Measurements from ENCODE around the gene GPR156.
"Not testable (repeated sequence)": the region's sequence is repeated elsewhere in the genome, so short reads cannot be mapped to it uniquely, and the experiment has no call there.

The GPR156 gene

GRCh38 chr3:120284747-120285507 is at the start of gene GPR156:
Gene GPR156, minus strand, starts transcription at chr3:120285222. Its CDS starts 41,124 bp downstream, at chr3:120244098.
- DNase-seq, result no peak

DNA sequence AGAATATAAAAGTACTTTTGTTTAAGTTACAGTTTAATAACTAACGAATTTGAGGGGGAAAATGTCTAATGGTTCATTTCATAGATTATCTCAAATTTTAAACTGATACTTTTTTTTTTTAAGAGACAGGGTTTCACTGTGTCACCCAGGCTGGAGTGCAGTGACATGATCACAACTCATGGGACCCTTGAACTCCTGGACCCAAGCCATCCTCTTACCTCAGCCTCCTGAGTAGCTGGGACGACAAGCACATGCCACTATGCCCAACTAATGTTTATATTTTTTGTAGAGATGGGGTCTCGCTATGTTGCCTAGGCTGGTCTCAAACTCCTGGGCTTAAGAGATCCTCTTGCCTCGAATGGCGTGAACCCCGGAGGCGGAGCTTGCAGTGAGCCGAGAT is 47.6 kb upstream of the GPR156 start:
- DNase-seq, result no peak

DNA sequence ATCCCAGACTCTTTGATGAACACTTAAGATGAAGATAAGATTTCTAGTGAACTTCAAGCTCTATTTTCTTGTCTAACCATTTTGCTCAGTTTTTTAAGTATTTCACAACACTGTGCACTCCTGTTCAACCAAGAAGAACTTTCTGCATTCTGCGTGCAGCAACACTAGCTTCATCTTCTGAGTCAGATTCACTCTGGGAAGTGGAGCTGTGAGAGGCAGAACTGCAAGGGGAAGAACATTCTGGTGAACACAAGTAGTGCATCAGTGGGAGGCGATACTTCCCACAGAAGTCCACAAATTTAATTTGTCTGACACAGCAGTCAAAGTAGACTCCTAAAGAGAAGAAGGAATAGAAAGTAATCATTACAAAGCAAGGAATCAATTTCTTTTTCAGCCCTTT is 46.1 kb upstream of the GPR156 start:
- no peak for DNase-seq

GRCh38 chr3:120326784-120327183 is 41.8 kb upstream of the GPR156 start:
- DNase-seq, result no peak

- DNase-seq, result no peak
These were observed 39.2 kb upstream of the GPR156 start for GRCh38 chr3:120324190-120324589.

GRCh38 chr3:120323761-120324160 is 38.7 kb upstream of the GPR156 start:
- not testable (repeated sequence) for DNase-seq

GRCh38 chr3:120311863-120312794 is 27.1 kb upstream of the GPR156 start:
- DNase-seq, result no peak

GRCh38 chr3:120306519-120307455 is 21.8 kb upstream of the GPR156 start:
- DNase-seq, result no peak

- no peak for DNase-seq
These were observed 19.6 kb upstream of the GPR156 start for GRCh38 chr3:120304616-120305015.

DNA sequence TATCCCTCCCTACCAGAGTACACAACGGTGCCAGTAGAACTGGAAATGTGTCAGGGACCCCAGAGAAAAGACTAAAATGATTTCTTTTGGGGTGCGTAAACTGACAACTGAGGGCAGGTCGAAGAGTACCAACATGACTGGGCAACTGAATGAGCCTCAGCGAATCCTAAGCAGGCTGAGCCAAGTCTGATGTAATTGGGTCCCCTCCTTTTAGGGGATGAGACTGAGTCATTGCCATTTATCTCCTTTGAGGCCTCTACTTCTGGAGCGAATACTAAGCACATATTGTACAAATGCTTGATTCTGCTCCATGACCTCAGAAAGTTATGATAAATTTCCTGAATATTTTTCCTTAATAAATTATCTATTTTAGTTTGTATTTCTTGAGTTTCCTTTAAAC is 17.3 kb upstream of the GPR156 start:
- DNase-seq, result no peak

GRCh38 chr3:120300971-120301370 is 15.9 kb upstream of the GPR156 start:
- no peak for DNase-seq

DNA sequence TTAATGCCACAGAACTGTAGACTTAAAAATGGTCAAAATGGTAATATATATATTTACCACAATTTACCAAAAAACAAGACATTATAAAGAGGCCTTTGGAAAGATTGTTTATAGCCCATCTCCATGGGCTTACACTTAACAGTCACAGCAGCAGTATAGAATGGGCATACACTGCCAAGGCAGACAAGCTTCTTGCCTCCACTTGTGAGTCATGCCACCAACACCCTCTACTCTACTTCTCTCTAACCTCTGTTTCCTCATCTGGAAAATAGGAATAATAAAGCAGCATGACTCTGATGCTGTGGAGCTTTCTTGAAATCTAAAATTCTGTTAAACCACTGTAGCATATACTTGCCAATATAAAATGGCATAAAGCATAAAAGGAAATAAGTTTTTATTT is 14.4 kb upstream of the GPR156 start:
- no peak for DNase-seq

DNA sequence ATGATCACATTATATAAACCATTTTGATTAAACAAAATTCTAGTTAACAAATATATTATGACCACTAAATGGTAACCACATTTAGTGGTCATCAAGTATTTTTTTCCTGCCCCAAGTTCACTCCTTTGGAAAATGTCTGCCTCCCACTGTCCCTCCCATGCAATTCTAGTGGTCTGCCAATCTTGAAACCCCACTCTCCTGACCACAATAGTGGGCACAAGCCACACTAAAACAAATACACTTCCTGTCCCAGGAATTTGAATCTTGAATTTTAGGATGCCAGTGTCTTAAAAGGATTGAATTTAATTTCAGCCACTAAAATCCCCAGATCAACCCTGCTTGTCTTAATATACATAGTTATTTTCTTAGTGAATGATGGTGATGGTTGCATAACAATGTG is 14.0 kb upstream of the GPR156 start:
- DNase-seq, result no peak

DNA sequence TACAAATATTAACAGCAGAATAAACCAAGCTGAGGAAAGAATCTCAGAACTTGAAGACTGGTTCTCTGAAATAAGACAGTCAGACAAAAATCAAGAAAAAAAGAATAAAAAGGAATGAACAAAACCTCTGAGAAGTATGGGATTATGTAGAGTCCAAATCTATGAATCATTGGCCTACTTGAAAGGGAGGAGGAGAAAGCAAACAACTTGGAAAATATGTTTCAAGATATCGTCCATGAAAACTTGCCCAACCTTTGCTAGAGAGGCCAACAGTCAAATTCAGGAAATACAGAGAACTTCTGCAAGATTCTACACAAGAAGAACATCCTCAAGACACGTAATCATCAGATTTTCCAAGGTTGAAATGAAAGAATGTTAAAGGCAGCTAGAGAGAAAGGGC is 6.5 kb upstream of the GPR156 start:
- not testable (repeated sequence) for DNase-seq

DNA sequence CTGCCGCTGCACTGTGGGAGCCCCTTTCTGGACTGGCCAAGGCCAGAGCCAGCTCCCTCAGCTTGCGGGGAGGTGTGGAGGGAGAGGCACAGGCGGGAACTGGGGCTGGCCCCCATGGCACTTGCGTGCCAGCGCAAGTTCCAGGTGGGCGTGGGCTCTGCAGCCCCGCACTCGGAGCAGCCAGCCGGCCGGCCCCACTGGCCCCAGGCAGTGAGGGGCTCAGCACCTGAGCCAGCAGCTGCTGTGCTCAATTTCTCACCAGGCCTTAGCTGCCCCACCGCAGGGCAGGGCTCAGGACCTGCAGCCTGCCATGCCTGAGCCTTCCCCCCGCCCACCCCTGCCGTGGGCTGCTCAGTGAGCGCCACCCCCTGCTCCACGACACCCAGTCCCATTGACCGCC is 4.6 kb upstream of the GPR156 start:
- DNase-seq, result no peak

GRCh38 chr3:120286465-120286864 is 1.4 kb upstream of the GPR156 start:
- DNase-seq, result no peak

- no peak for DNase-seq
These were observed 453 bp upstream of the GPR156 start for GRCh38 chr3:120285508-120285841.

- no peak for DNase-seq
These were observed 3.8 kb downstream of the GPR156 start for GRCh38 chr3:120281261-120281660.

GRCh38 chr3:120280566-120280965 is 4.5 kb downstream of the GPR156 start:
- no peak for DNase-seq

GRCh38 chr3:120280026-120280425 is 5.0 kb downstream of the GPR156 start:
- DNase-seq, result no peak

- no peak for DNase-seq
These were observed 8.3 kb downstream of the GPR156 start for GRCh38 chr3:120276767-120277166.

- DNase-seq, result no peak
These were observed 9.4 kb downstream of the GPR156 start for GRCh38 chr3:120275618-120276017.

DNA sequence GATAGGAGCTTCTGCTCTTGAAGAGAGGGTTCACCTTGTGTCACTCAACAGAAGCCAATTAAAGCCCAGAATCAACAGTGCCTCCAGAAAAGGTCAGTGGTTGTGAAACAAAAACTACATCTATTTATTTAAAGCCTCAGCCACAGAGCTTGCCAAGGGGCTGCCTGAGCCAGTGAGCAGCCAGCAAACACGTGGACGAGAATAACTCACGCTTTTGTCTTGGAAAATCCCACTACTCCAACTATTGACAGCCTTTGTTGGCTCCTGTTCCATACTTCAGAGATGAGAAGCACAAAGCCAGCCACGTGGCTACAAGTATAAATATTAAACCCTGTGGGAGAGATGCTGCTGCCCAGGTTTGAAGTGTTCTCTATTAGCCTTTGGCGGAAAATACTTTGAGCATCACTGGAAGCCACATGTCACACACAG is 10.3 kb downstream of the GPR156 start:
- DNase-seq, result no peak
